ENCODE data around the gene GRIP2. TPM values are rescaled to one million over a fixed set of nuclear protein-coding genes. Genes with fewer than 3 reads are reported as not detected.

Gene GRIP2
- 1 to 10 TPM in 2 of 3 donors, under 1 TPM in 1; 0.70 to 2.2 (median 1.6) TPM for total RNA-seq
- long read RNA-seq, donor 1, result 0 reads
- long read RNA-seq, donor 2, partial matches to known transcripts, result 0 of 1 reads
- long read RNA-seq, donor 2, other reads (novel, unspliced or antisense), result 1 of 1 reads

- TF ChIP-seq CTCF (IDR thresholded peaks at IDR 0.05), result no peak
- intact Hi-C loops (cut with DNase I, micrococcal nuclease), result no loop called here
- H3K36me3 ChIP-seq (ENCODE audit: low read depth), result no peaks in the 10 kb centered on the region
- DNase-seq (peak in 1 of 3 donors; percentile 34), ATAC-seq (no peak)
- H3K9me3 ChIP-seq, result no peaks in the 10 kb centered on the region
- no peaks in the 10 kb centered on the region for H3K4me1 ChIP-seq (ENCODE audit: low read depth)
- no peak within 1 kb of the TSS for H3K4me3 ChIP-seq
These were observed at the start of gene GRIP2 for GRCh38 chr3:14539742-14540491. GRIP2 (minus strand) TSS chr3:14540342; CDS start chr3:14540308, 34 bp downstream.

- DNase-seq (no peak), ATAC-seq (no peak)
- Histone ChIP-seq H3K9me3 (no peaks in the 10 kb centered on the region), H3K4me1 (ENCODE audit: low read depth) (no peaks in the 10 kb centered on the region), H3K4me3 (no peak overlapping the region), H3K36me3 (ENCODE audit: low read depth) (no peaks in the 10 kb centered on the region)
- intact Hi-C loops (cut with DNase I, micrococcal nuclease), result no loop called here
- no peak for TF ChIP-seq CTCF (IDR thresholded peaks at IDR 0.05)
These were observed 48.4 kb upstream of the GRIP2 start for GRCh38 chr3:14588425-14589112.

- DNase-seq (no peak), ATAC-seq (peak; percentile 74)
- Histone ChIP-seq H3K36me3 (ENCODE audit: low read depth) (no peaks in the 10 kb centered on the region), H3K9me3 (no peaks in the 10 kb centered on the region), H3K4me1 (ENCODE audit: low read depth) (no peaks in the 10 kb centered on the region), H3K4me3 (no peak overlapping the region)
- TF ChIP-seq CTCF (IDR thresholded peaks at IDR 0.05), result no peak
- intact Hi-C loops (cut with DNase I, micrococcal nuclease), result no loop called here
These were observed 47.7 kb upstream of the GRIP2 start for GRCh38 chr3:14587740-14588360.

- ATAC-seq (no peak), DNase-seq (no peak)
- H3K36me3 ChIP-seq (ENCODE audit: low read depth), result no peaks in the 10 kb centered on the region
- H3K4me3 ChIP-seq, result no peak overlapping the region
- H3K9me3 ChIP-seq, result no peaks in the 10 kb centered on the region
- no peaks in the 10 kb centered on the region for H3K4me1 ChIP-seq (ENCODE audit: low read depth)
- intact Hi-C loops (cut with DNase I, micrococcal nuclease), result no loop called here
- no peak for TF ChIP-seq CTCF (IDR thresholded peaks at IDR 0.05)
These were observed 46.5 kb upstream of the GRIP2 start for GRCh38 chr3:14586611-14587010.

- no peak for TF ChIP-seq CTCF (IDR thresholded peaks at IDR 0.05)
- Histone ChIP-seq H3K4me1 (ENCODE audit: low read depth) (no peaks in the 10 kb centered on the region), H3K4me3 (no peak overlapping the region), H3K36me3 (ENCODE audit: low read depth) (no peaks in the 10 kb centered on the region), H3K9me3 (no peaks in the 10 kb centered on the region)
- no peak for DNase-seq
- no peak for ATAC-seq
- intact Hi-C loops (cut with DNase I, micrococcal nuclease), result no loop called here
These were observed 43.5 kb upstream of the GRIP2 start for GRCh38 chr3:14583548-14584091.

Measured in mucosa of descending colon (tissue), 3 donors.